Activated naive CD8-positive, alpha-beta T cell treated with anti-CD3 and anti-CD28 coated beads for 36 hours (primary cell): Measurements from ENCODE around the gene MBD5. TPM values are rescaled to one million over a fixed set of nuclear protein-coding genes. Genes with fewer than 3 reads are reported as not detected.
"Not testable (repeated sequence)": the region's sequence is repeated elsewhere in the genome, so short reads cannot be mapped to it uniquely, and the experiment has no call there.

ENCODE experiments used
- DNase-seq: peaks from one replicate; pipeline ENCODE4 v3.0.0; 2021
- H3K27ac Mint-ChIP-seq: one replicate; pipeline ENCODE4 v1.8.0; 2022; ENCODE audit warnings: mild to moderate bottlenecking, moderate library complexity, mixed read lengths
- H3K27me3 Mint-ChIP-seq: one replicate; pipeline ENCODE4 v1.8.0; 2022; ENCODE audit warnings: mild to moderate bottlenecking, mixed read lengths
- H3K36me3 Mint-ChIP-seq: one replicate; pipeline ENCODE4 v1.8.0; 2021; ENCODE audit warnings: mild to moderate bottlenecking, mixed read lengths
- H3K4me1 Mint-ChIP-seq: one replicate; pipeline ENCODE4 v1.8.0; 2021; ENCODE audit warnings: mixed read lengths
- H3K4me3 Mint-ChIP-seq: one replicate; pipeline ENCODE4 v1.8.0; 2022; ENCODE audit warnings: mild to moderate bottlenecking, moderate library complexity, mixed read lengths
- H3K9me3 Mint-ChIP-seq: one replicate; pipeline ENCODE4 v1.8.0; 2022; ENCODE audit warnings: mixed read lengths
- total RNA-seq, 2 experiments: library from RNA; stranded (reverse); gene quantifications; one replicate each; pipeline ENCODE4 v1.2.3, GENCODE V29; 2021

MBD5 gene
- total RNA-seq, result 10 to 100 TPM; 17.0 to 17.4 TPM

- DNase-seq, result peak; percentile 59
- peaks cover 3% of the 10 kb centered on the region for H3K36me3 Mint-ChIP-seq
- H3K4me1 Mint-ChIP-seq, result peaks cover 38% of the 10 kb centered on the region
- peak within 1 kb of the TSS; percentile 96 for H3K27ac Mint-ChIP-seq
- peak within 1 kb of the TSS; percentile 100 for H3K4me3 Mint-ChIP-seq
- H3K9me3 Mint-ChIP-seq, result no peaks in the 10 kb centered on the region
- no peaks in the 10 kb centered on the region for H3K27me3 Mint-ChIP-seq
Observed at GRCh38 chr2:148021059-148021861, at the start of gene MBD5. TSS of gene MBD5 (plus strand) at chr2:148021091.

GRCh38 chr2:147976102-147976501, 44.8 kb upstream of the MBD5 start:
- H3K27me3 Mint-ChIP-seq, result no peaks in the 10 kb centered on the region
- no peak for DNase-seq
- H3K36me3 Mint-ChIP-seq, result peaks cover 28% of the 10 kb centered on the region
- H3K27ac Mint-ChIP-seq, result no peak overlapping the region
- H3K9me3 Mint-ChIP-seq, result peaks cover 10% of the 10 kb centered on the region
- no peak overlapping the region for H3K4me3 Mint-ChIP-seq
- H3K4me1 Mint-ChIP-seq, result peaks cover 11% of the 10 kb centered on the region

GRCh38 chr2:147977679-147978078, 43.2 kb upstream of the MBD5 start:
- H3K36me3 Mint-ChIP-seq, result peaks cover 26% of the 10 kb centered on the region
- peaks cover 15% of the 10 kb centered on the region for H3K4me1 Mint-ChIP-seq
- DNase-seq, result no peak
- H3K27ac Mint-ChIP-seq, result no peak overlapping the region
- peaks cover 10% of the 10 kb centered on the region for H3K9me3 Mint-ChIP-seq
- no peak overlapping the region for H3K4me3 Mint-ChIP-seq
- no peaks in the 10 kb centered on the region for H3K27me3 Mint-ChIP-seq

- Mint-ChIP-seq H3K4me3 (no peak overlapping the region), H3K27ac (no peak overlapping the region), H3K4me1 (peaks cover 32% of the 10 kb centered on the region), H3K9me3 (peaks cover 10% of the 10 kb centered on the region), H3K36me3 (peaks cover 34% of the 10 kb centered on the region), H3K27me3 (no peaks in the 10 kb centered on the region)
- no peak for DNase-seq
Observed at GRCh38 chr2:147980940-147981528, 39.9 kb upstream of the MBD5 start.

- Mint-ChIP-seq H3K27ac (no peak overlapping the region), H3K9me3 (no peaks in the 10 kb centered on the region), H3K27me3 (no peaks in the 10 kb centered on the region), H3K4me3 (no peak overlapping the region), H3K36me3 (peaks cover 6% of the 10 kb centered on the region), H3K4me1 (peaks cover 24% of the 10 kb centered on the region)
- DNase-seq, result no peak
Observed at GRCh38 chr2:147989102-147989501, 31.8 kb upstream of the MBD5 start.

GRCh38 chr2:147989809-147990403, 31.0 kb upstream of the MBD5 start:
- no peaks in the 10 kb centered on the region for H3K9me3 Mint-ChIP-seq
- H3K27ac Mint-ChIP-seq, result no peak overlapping the region
- H3K4me3 Mint-ChIP-seq, result no peak overlapping the region
- H3K4me1 Mint-ChIP-seq, result peaks cover 25% of the 10 kb centered on the region
- H3K36me3 Mint-ChIP-seq, result peaks cover 10% of the 10 kb centered on the region
- H3K27me3 Mint-ChIP-seq, result no peaks in the 10 kb centered on the region
- DNase-seq, result no peak

- H3K27me3 Mint-ChIP-seq, H3K4me3 Mint-ChIP-seq, DNase-seq, H3K27ac Mint-ChIP-seq, H3K9me3 Mint-ChIP-seq: not testable (repeated sequence)
- Mint-ChIP-seq H3K4me1 (peaks cover 33% of the 10 kb centered on the region), H3K36me3 (peaks cover 39% of the 10 kb centered on the region)
Observed at GRCh38 chr2:147994965-147995364, 25.9 kb upstream of the MBD5 start.

- H3K4me1 Mint-ChIP-seq, result peaks cover 38% of the 10 kb centered on the region
- DNase-seq, result no peak
- peaks cover 14% of the 10 kb centered on the region for H3K9me3 Mint-ChIP-seq
- no peak overlapping the region for H3K4me3 Mint-ChIP-seq
- H3K27me3 Mint-ChIP-seq, result no peaks in the 10 kb centered on the region
- no peak overlapping the region for H3K27ac Mint-ChIP-seq
- H3K36me3 Mint-ChIP-seq, result peaks cover 47% of the 10 kb centered on the region
Observed at GRCh38 chr2:147996828-147997227, 24.1 kb upstream of the MBD5 start.

- peaks cover 26% of the 10 kb centered on the region for H3K9me3 Mint-ChIP-seq
- DNase-seq, result no peak
- no peak overlapping the region for H3K4me3 Mint-ChIP-seq
- H3K27ac Mint-ChIP-seq, result no peak overlapping the region
- peaks cover 60% of the 10 kb centered on the region for H3K36me3 Mint-ChIP-seq
- H3K4me1 Mint-ChIP-seq, result peaks cover 32% of the 10 kb centered on the region
- no peaks in the 10 kb centered on the region for H3K27me3 Mint-ChIP-seq
Observed at GRCh38 chr2:147998203-147998602, 22.7 kb upstream of the MBD5 start.

GRCh38 chr2:147999126-147999525, 21.8 kb upstream of the MBD5 start:
- Mint-ChIP-seq H3K27ac (no peak overlapping the region), H3K4me3 (no peak overlapping the region), H3K27me3 (no peaks in the 10 kb centered on the region), H3K9me3 (peaks cover 29% of the 10 kb centered on the region), H3K36me3 (peaks cover 68% of the 10 kb centered on the region), H3K4me1 (peaks cover 30% of the 10 kb centered on the region)
- no peak for DNase-seq

- no peaks in the 10 kb centered on the region for H3K27me3 Mint-ChIP-seq
- DNase-seq, result no peak
- no peak overlapping the region for H3K27ac Mint-ChIP-seq
- H3K9me3 Mint-ChIP-seq, result peaks cover 30% of the 10 kb centered on the region
- peaks cover 71% of the 10 kb centered on the region for H3K36me3 Mint-ChIP-seq
- peaks cover 30% of the 10 kb centered on the region for H3K4me1 Mint-ChIP-seq
- H3K4me3 Mint-ChIP-seq, result no peak overlapping the region
Observed at GRCh38 chr2:148000095-148000494, 20.8 kb upstream of the MBD5 start.

- H3K9me3 Mint-ChIP-seq, result peaks cover 26% of the 10 kb centered on the region
- peaks cover 28% of the 10 kb centered on the region for H3K4me1 Mint-ChIP-seq
- not testable (repeated sequence) for H3K27ac Mint-ChIP-seq, H3K4me3 Mint-ChIP-seq, H3K27me3 Mint-ChIP-seq, DNase-seq
- H3K36me3 Mint-ChIP-seq, result peaks cover 67% of the 10 kb centered on the region
Observed at GRCh38 chr2:148002420-148002819, 18.5 kb upstream of the MBD5 start.

GRCh38 chr2:148006249-148007007, 14.5 kb upstream of the MBD5 start:
- Mint-ChIP-seq H3K27ac (no peak overlapping the region), H3K9me3 (peaks cover 39% of the 10 kb centered on the region), H3K4me1 (peaks cover 13% of the 10 kb centered on the region), H3K4me3 (no peak overlapping the region), H3K36me3 (peaks cover 69% of the 10 kb centered on the region), H3K27me3 (no peaks in the 10 kb centered on the region)
- no peak for DNase-seq

- H3K4me3 Mint-ChIP-seq, result no peak overlapping the region
- no peak for DNase-seq
- H3K27me3 Mint-ChIP-seq, result no peaks in the 10 kb centered on the region
- peaks cover 30% of the 10 kb centered on the region for H3K9me3 Mint-ChIP-seq
- peaks cover 19% of the 10 kb centered on the region for H3K4me1 Mint-ChIP-seq
- H3K36me3 Mint-ChIP-seq, result peaks cover 65% of the 10 kb centered on the region
- H3K27ac Mint-ChIP-seq, result no peak overlapping the region
Observed at GRCh38 chr2:148007219-148007900, 13.5 kb upstream of the MBD5 start.
